RWPE2 (cell line): ENCODE data around the gene ST6GALNAC5.

Experiments
- ATAC-seq: fragments of 200-7000 bp; cut with Tn5 transposase; 3 replicates; pipeline ENCODE4 v1.9.1; 2021; ENCODE audit warnings: low read depth
- DNase-seq: peaks from one replicate; pipeline ENCODE4 v3.0.0-alpha.2; 2020; ENCODE audit warnings: low spot score
- H3K27ac ChIP-seq: fragments of 450-650 bp; 2 replicates; pipeline ENCODE4 v1.5.1; 2017; ENCODE audit warnings: mild to moderate bottlenecking; ENCODE audit not compliant: poor library complexity, severe bottlenecking
- H3K27me3 ChIP-seq: fragments of 250-450 bp; sonication (Bioruptor Pico); 2 replicates; pipeline ENCODE4 v1.5.1; 2021; ENCODE audit warnings: mild to moderate bottlenecking, moderate library complexity; ENCODE audit not compliant: insufficient read depth, poor library complexity, severe bottlenecking
- H3K36me3 ChIP-seq: fragments of 250-450 bp; sonication (Bioruptor Pico); 2 replicates; pipeline ENCODE4 v1.5.1; 2020; ENCODE audit warnings: low read depth, mild to moderate bottlenecking, moderate library complexity
- H3K4me1 ChIP-seq: fragments of 250-450 bp; sonication (Bioruptor Pico); 2 replicates; pipeline ENCODE4 v1.5.1; 2021; ENCODE audit warnings: mild to moderate bottlenecking, moderate library complexity; ENCODE audit not compliant: insufficient read depth, poor library complexity, severe bottlenecking
- H3K4me3 ChIP-seq: fragments of 250-450 bp; sonication (Bioruptor Pico); 2 replicates; pipeline ENCODE4 v1.5.1; 2021; ENCODE audit warnings: mild to moderate bottlenecking, moderate library complexity; ENCODE audit not compliant: severe bottlenecking
- H3K9me3 ChIP-seq: fragments of 250-450 bp; sonication (Bioruptor Pico); 2 replicates; pipeline ENCODE4 v1.5.1; 2021; ENCODE audit warnings: mild to moderate bottlenecking, moderate library complexity; ENCODE audit not compliant: severe bottlenecking
- TF ChIP-seq, protein P1 (sequence below): fragments of 450-650 bp; IDR thresholded peaks from one replicate; pipeline ENCODE4 v1.5.1; 2017; ENCODE audit warnings: mild to moderate bottlenecking, moderate library complexity; ENCODE audit not compliant: poor library complexity, severe bottlenecking

The ST6GALNAC5 gene

DNA sequence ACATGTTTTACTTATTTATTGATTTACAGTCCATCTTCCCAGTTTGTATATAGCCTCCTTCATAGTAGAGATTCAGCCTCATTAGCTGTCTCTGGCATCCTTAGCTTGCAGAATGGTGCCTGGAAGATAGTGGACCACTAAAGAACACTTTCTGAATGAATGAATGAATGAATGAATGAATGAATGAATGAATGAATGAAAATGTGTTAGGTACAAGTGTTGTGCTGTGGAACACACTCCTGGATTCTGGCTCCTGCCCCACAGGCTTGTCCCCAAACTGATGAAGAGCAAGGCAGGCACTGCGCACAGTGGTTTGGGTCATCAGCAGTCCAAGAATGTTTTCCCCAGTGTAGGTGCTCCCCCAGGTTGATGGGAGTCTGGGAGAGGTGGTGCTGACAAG lies 159.4 kb downstream of the ST6GALNAC5 start:
- Histone ChIP-seq H3K36me3 (no peaks in the 10 kb centered on the region), H3K4me1 (peaks cover 6% of the 10 kb centered on the region), H3K4me3 (no peak overlapping the region), H3K9me3 (no peaks in the 10 kb centered on the region), H3K27me3 (no peaks in the 10 kb centered on the region), H3K27ac (no peak overlapping the region)
- DNase-seq, result no peak
- TF ChIP-seq, protein P1, sequence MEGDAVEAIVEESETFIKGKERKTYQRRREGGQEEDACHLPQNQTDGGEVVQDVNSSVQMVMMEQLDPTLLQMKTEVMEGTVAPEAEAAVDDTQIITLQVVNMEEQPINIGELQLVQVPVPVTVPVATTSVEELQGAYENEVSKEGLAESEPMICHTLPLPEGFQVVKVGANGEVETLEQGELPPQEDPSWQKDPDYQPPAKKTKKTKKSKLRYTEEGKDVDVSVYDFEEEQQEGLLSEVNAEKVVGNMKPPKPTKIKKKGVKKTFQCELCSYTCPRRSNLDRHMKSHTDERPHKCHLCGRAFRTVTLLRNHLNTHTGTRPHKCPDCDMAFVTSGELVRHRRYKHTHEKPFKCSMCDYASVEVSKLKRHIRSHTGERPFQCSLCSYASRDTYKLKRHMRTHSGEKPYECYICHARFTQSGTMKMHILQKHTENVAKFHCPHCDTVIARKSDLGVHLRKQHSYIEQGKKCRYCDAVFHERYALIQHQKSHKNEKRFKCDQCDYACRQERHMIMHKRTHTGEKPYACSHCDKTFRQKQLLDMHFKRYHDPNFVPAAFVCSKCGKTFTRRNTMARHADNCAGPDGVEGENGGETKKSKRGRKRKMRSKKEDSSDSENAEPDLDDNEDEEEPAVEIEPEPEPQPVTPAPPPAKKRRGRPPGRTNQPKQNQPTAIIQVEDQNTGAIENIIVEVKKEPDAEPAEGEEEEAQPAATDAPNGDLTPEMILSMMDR, result no peak
- no peak for ATAC-seq

DNA sequence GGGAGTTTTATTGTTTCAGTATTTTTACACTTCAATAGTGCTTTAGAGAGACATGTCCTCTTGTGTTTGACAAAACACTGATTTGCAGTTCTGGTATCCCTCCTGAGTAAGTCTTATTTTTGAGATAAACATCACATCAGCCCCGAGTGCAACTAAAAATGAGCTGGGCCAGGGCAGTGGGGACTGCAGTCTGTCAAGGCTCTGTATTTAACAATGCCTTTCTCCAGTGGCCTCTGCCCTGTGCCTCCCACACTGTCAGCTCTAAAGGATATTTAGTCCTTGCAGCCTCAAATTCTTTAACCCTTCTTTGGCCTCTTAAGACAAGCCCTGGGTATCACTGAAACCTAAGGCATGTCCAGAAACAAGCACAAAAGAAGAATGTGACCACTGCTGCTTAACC lies 160.6 kb downstream of the ST6GALNAC5 start:
- no peaks in the 10 kb centered on the region for H3K9me3 ChIP-seq
- H3K4me1 ChIP-seq, result peaks cover 6% of the 10 kb centered on the region
- no peak for ATAC-seq
- no peak for DNase-seq
- H3K27ac ChIP-seq, result no peak overlapping the region
- H3K4me3 ChIP-seq, result no peak overlapping the region
- no peaks in the 10 kb centered on the region for H3K27me3 ChIP-seq
- TF ChIP-seq, protein P1, result no peak
- no peaks in the 10 kb centered on the region for H3K36me3 ChIP-seq

DNA sequence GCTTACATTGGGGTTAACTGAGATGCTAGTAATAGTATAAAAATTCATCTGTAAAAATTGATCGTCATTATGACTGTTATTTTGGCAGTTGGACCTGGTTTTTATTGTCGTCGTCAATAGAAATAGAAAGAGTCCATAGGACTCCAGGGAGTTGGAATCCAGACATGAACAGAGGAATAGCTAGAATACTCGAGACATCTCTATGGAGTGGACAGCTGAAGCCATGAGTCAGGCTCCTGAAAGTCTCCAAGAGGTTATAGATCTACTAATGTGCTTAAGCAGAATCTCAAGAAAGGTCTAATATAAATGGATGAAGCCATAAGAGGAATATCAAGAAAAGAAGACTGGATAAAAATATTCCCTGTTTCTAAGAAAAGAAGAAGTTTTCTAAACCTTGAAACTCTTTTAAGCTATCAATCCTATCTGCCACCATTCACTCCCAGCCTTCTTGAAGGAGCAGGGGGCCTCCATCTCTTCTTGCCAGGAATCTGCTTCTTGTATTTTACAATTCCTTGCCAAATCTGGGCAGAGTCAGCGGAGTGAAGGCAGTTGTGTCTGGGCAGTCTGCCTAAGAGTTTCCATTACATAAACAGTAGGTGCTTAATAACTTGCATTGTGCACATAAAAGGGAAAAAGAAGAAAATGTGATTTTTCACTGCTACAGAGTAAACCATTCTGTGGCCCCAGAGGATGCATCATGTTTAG lies 163.3 kb downstream of the ST6GALNAC5 start:
- TF ChIP-seq, protein P1, result no peak
- H3K4me1 ChIP-seq, result peaks cover 6% of the 10 kb centered on the region
- H3K9me3 ChIP-seq, result no peaks in the 10 kb centered on the region
- H3K36me3 ChIP-seq, result no peaks in the 10 kb centered on the region
- H3K4me3 ChIP-seq, result no peak overlapping the region
- DNase-seq (no peak), ATAC-seq (no peak)
- no peaks in the 10 kb centered on the region for H3K27me3 ChIP-seq
- H3K27ac ChIP-seq, result no peak overlapping the region

DNA sequence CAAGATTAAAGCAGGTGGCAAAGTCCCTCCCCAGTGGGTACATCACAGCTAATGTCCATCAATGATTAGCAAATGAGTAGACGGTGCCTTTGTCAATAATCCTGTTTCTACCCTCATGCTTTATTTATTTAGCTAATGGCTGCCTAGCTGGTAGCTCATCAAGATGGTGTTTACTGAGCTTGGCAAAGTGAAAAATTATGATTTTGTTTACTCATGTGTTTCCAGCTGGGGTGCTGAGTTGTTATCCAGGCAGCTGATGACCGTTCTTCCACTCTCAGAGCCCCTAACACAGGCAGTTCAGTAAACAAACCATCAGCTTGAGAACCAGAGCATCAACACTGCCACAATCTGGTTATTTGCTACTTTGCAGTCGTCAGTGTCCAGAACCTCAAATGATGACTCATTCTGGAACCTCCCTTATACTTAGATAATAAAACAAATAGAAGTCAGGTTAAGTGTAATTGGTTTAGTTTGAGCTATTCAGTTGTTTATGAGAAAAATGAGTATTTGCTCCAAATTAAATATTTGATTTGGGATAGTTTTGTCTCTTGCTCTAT lies 163.9 kb downstream of the ST6GALNAC5 start:
- no peak overlapping the region for H3K27ac ChIP-seq
- no peaks in the 10 kb centered on the region for H3K9me3 ChIP-seq
- ATAC-seq (peak; percentile 74; the same call in 2 of the 3 replicates), DNase-seq (no peak)
- no peak overlapping the region for H3K4me3 ChIP-seq
- no peaks in the 10 kb centered on the region for H3K27me3 ChIP-seq
- H3K4me1 ChIP-seq, result peaks cover 6% of the 10 kb centered on the region
- TF ChIP-seq, protein P1, result peak; percentile 36
- no peaks in the 10 kb centered on the region for H3K36me3 ChIP-seq

DNA sequence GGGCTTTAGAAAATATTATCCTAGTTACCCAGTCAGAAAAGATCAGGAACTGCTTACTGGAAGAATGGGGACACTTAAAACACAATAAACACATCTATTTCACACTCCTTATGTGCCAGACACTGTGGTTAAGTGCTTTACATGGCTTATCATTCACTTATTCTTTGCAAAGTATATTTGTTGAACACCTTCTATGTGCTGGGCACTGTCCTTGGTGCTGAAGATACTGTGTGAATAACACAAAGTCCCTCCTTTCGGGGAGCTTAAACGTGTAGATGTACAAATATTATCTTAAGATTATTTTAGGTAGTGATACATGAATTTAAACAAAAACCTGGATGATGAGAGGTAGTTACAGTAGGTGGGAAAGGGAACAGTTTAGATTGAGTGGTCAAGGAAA lies 169.3 kb downstream of the ST6GALNAC5 start:
- TF ChIP-seq, protein P1, result no peak
- no peaks in the 10 kb centered on the region for H3K36me3 ChIP-seq
- no peaks in the 10 kb centered on the region for H3K27me3 ChIP-seq
- DNase-seq, result no peak
- no peak overlapping the region for H3K27ac ChIP-seq
- no peak for ATAC-seq
- H3K4me1 ChIP-seq, result peaks cover 19% of the 10 kb centered on the region
- no peaks in the 10 kb centered on the region for H3K9me3 ChIP-seq
- H3K4me3 ChIP-seq, result no peak overlapping the region
